K562 (cell line): ENCODE measurements around the gene EPSTI1.

Experiments used
- ATF7 ChIP-seq: fragments of 450-650 bp; IDR thresholded peaks from 2 replicates; pipeline ENCODE4 v1.7.1; 2014; ENCODE audit warnings: mild to moderate bottlenecking, moderate library complexity
- CEBPB ChIP-seq: fragments of 450-650 bp; IDR thresholded peaks from 2 replicates; pipeline ENCODE4 v1.6.1; 2016; ENCODE audit warnings: missing genetic modification characterization, missing compliant biosample characterization
- E2F1 ChIP-seq: sonication (generic); formaldehyde crosslinking; IDR thresholded peaks from 2 replicates; pipeline ENCODE4 v1.8.1; 2023; ENCODE audit warnings: mild to moderate bottlenecking, missing genetic modification reagents, moderate library complexity
- HDGF ChIP-seq: fragments of 450-650 bp; IDR thresholded peaks from 2 replicates; pipeline ENCODE4 v1.6.1; 2016
- MAFF ChIP-seq: IDR thresholded peaks from 2 replicates; pipeline ENCODE4 v1.6.1; 2012; ENCODE audit warnings: low read length, improper control_type of control experiment
- MEF2A ChIP-seq: IDR thresholded peaks from 2 replicates; pipeline ENCODE4 v1.6.1; 2011; ENCODE audit warnings: low read depth, mild to moderate bottlenecking, low read length, moderate library complexity; ENCODE audit not compliant: control insufficient read depth
- TAF1 ChIP-seq: IDR thresholded peaks from 2 replicates; pipeline ENCODE4 v1.6.1; 2011; ENCODE audit warnings: mild to moderate bottlenecking, low read length, moderate library complexity; ENCODE audit not compliant: insufficient read depth, control insufficient read depth, severe bottlenecking; ENCODE audit errors: extremely low read depth

GRCh38 chr13:42855410-42855809, 136.6 kb downstream of the EPSTI1 start:
- TF ChIP-seq TAF1 (no peak), E2F1 (CRISPR knock-in tag) (no peak), MEF2A (no peak), MAFF (no peak), HDGF (no peak), ATF7 (no peak), CEBPB (tag) (no peak)
